ENCODE results near the gene ADAMTS2.

ADAMTS2 gene

DNA sequence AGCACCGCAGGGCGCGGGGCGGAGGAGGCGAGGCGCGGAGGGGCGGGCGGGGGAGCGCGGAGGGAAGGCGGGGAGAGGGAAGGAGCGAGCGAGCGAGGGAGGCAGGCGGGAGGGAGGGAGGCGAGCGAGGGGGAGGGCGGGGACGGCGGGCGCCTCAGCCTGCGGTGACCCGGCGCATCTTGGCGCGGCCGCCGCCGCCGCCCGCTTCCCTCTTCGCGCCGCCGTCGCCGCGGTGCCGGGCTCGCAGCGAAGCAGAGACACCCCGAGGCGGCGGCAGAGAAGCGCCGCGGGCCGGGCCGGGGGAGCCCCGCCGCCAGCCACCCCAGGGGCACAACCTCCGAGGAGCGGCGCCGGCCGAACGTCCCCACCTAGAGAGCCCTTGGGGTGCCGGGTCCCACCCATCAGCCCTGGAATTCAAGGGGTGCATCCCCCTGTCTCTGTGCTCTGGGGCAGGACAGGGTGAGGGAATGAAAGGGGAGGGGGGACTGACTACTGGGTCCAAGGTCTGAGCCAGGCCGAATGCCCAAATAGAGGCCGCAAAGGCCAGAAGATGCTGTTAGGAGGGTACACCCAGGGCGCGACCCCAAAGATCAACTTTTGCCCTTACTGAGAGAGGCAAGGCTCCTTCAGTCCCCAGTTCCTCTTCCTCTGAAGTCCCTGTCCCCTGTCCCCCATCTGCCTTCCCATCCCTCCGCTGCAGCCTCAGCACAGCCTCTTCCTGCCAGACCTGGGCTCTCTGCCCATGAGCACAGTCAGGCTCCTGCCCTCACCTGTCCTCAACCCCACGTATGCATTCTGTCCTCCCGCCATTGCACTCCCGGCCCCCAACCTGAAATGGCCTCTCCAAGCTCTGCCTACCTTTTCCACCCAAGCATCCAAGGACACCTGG, at the start of gene ADAMTS2:
TSS of gene ADAMTS2 (minus strand) at position 29 of the 889 bp plus-strand sequence. CDS start 133 bp downstream, outside the sequence.
- ATAC-seq: peak; percentile 3
- peak; percentile 18 for DNase-seq

DNA sequence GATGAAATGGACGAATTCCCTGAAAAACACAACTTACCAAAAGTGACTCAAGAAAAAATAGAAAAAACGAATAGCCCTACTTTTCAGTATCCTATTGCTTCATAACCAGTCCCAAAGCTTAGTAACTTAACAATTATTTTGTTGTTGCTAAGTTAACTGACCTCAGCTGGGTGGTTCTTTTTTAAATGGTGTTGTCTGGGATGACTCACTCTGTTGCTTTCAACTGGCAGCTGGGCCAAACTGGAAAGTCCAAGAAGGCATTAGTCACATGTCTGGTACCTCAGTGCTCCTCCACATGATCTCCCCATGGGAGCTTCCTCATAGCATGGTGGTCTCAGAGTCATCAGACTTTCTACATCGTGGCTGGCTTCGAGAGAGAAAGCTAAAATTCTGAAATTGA, 47.8 kb upstream of the ADAMTS2 start:
- DNase-seq (no peak), ATAC-seq (no peak)

DNA sequence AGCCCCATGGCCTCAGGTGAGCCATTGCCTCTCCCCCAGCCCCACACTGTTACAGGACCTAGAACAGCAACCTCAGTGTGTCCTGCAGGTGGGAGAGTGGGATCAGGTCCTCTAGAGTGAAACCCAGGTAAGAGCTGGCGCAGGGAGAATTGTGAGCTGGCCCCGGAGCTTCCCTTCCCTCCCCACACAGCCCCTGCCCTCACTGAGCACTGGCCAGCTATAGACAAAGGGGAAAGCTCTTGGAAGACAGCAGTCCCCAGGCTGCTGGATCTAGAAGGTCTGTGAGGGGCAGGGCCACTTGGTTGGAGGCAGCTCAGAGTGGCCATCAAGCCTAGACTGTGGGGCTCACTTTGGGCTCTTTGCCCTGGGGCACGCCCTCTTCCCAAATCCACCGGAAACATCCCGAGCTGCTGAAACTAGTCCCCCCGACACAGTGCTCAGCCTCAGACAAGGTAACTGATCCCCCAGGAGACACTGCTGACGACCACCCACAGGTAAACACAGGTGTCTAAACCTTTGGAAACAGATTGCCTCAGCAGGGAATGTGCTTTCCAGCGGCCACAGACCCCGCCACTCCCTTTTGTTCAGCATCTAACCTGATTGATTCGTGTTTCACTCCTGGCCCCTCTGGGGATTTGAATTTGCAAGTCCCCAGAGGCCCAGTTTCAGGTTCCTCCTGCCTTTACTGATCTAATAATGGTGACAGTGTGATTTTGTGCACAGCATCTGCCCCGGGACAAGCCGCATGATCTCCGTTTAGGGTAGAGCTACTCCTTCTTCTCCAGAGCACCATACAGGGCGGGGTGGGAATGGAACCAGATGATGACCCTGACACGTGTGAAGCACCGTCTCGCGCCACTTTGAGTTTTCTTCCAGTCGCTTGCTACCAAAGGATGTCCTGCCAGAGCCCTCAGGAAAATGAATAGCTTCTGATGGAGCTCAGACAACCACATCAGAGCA, 42.2 kb upstream of the ADAMTS2 start:
- no peak for ATAC-seq
- no peak for DNase-seq

DNA sequence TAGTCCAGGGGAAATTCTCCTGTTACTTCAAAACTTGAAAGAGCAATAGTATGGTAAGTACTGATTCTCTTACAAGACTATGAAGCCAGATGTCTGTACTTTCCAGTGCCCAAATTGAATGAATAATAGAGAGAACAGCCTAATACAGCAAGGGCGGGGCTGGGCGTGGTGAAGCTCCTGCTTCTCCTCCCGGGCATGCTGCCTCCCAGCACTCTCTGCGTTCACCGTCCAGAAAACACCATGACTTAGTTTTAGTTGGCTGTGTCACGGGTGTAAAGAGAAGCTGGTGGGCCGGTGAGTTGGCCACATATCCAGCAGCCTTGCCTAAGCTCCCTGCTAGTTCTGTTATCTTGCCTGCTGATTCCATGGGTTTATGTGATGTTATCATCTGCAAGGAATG, 40.7 kb upstream of the ADAMTS2 start:
- DNase-seq: no peak
- ATAC-seq: no peak

DNA sequence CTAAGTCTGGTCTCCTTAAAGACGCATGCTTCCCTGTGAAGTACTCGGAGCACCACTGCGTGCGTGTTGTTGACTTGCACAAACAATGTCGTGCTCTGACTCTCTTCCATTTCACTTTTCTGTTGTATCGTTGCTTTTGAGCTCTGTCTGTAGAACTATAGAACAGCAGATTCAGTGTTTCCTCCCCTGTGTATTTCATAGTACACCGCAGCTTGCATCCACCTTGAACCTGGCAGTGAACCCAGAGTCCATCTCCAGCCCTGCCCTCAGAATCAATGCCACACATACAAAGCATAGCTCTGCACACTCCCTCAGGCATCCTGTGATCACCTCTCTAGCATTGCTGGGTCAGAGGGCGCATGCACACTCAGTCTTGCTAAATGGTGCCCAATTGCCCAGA, 37.2 kb upstream of the ADAMTS2 start:
- DNase-seq: no peak

DNA sequence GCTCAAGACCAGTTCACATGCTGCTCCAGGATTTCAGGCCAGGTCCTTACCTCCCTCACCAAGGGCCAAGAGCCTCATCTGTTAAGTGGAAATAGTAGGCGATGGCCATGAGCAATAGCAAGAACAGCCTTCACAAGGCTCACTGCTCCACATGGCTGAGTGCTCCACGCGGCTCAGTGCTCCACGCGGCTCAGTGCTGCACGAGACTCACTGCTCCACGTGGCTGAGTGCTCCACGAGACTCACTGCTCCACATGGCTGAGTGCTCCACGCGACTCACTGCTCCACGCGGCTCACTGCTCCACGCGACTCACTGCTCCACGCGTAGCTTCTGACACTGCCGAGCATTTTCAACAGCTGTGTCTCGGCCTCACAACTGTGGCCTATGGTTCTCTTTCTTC, 36.4 kb upstream of the ADAMTS2 start:
- DNase-seq (no peak), ATAC-seq (peak; percentile 14)

More for the DNA sequence above, 37.2 kb upstream of the ADAMTS2 start:
- ATAC-seq: no peak

DNA sequence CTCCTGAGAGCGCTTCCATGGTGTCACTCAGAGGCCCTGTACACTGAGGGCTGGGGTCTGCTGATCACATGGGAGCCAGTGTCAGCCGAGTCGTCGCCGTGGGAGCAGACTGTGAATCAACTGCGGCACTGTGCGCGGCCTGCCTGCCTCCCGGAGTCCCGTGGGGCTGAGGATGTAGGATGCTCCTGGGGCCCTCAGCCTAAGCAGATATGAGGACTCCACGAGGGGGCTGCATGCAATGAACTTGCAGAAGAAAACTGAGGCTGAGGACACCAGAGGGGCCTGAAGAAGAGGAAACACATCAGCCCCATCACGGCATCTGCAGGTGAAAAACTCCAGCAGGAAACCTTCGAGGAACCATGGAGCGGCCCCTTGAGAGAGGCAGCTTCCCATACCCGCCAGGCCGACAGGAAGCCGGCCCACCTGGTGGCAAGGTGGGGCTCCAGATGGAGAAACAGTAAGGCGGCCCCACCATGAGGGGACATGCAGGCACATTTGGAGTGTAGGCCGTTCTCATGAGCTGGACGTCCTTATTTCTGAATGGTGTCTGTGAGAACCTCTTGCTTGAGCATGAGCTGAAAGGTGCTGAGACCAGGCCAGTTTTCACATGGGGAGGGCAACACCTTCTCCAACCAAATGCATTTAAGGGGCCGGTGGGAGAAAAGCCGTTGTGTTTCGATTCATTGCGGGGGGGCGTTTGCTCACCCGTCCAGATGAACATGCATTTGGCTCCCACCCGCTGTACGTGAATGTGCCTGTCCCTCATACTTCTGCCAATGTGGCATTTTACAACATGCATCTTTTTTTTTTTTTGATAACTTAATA, 35.2 kb upstream of the ADAMTS2 start:
- DNase-seq: no peak
- ATAC-seq: no peak

DNA sequence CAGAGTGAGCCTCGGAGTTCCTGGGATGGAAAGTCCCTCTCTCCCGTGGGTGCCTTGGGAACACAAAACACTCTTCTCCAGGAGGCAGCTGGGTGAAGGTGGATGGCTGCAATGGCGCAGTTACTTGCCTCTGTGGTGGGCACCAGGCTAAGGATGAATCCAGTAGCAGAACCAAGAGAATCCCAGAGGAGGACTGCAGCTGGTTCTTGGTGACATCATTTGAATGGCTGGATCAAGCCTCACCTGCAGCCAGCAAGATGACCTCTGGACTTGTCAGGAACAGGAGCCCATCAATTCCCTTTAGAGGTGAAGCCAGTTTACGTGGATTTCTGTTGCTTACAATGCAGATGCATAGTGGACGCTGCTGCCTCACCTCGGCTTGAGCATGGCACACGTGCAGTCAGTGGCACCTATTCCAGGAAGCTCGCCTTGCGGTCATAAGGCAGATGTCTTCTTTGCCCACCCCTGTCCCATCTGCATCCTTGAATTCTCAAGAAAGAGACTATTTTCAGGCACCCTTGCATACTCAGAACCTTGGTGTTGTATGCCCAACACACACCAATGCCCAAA, 34.1 kb upstream of the ADAMTS2 start:
- DNase-seq (no peak), ATAC-seq (no peak)

DNA sequence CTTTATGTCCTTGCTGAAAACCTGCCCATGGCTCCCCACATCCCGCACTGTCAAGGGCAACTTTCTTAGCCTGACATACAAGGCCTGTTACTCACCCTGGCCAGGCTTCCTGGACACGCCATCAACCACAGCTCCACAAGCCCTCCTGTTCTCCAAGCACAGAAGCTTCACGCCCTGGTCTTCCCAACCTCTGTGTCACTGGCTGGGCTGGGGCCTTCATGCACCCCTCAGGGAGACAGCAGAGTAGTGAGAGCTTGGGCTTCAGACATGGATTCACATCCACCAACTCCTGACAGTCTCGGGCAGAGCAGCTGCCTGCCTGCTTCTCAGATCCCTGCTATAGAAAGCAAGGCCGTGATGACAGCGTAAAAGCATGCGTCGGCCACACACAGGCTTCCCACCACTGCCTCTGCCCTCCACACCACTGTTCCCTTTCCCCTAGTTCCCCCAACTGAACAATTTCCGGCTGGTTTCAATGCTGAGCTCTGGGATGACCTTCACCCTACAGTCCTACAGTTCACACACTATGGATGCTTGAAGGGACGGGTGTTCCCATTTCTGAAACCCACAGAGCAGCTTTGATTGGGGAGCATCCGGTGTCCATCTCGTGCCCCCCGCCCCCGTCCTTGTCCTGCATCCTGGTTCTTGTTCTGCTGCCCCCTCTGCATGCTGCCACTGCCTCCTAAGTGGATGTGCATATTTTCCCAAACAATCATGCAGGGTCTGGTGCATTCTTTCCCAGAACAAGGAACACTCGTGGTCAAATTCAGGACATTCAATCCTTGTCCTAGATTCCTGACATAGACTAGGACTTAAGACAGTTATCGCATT, 33.4 kb upstream of the ADAMTS2 start:
- ATAC-seq: no peak
- no peak for DNase-seq

DNA sequence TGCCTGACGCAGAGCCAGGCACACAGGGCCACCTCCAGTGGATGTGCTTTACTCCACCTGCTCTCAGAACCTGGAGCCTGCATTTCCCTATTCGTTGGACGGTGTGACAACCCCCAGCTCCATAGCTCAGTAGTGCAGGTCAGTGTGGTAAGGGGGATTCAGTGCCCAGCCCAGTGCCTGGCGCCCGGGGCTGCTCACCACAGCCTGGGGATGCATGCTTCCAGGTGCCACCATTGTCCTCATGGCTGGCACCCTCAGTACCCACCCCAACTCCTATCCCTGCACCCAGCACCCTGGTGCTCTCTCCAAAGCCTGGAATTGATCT, 32.8 kb upstream of the ADAMTS2 start:
- DNase-seq (no peak), ATAC-seq (no peak)

DNA sequence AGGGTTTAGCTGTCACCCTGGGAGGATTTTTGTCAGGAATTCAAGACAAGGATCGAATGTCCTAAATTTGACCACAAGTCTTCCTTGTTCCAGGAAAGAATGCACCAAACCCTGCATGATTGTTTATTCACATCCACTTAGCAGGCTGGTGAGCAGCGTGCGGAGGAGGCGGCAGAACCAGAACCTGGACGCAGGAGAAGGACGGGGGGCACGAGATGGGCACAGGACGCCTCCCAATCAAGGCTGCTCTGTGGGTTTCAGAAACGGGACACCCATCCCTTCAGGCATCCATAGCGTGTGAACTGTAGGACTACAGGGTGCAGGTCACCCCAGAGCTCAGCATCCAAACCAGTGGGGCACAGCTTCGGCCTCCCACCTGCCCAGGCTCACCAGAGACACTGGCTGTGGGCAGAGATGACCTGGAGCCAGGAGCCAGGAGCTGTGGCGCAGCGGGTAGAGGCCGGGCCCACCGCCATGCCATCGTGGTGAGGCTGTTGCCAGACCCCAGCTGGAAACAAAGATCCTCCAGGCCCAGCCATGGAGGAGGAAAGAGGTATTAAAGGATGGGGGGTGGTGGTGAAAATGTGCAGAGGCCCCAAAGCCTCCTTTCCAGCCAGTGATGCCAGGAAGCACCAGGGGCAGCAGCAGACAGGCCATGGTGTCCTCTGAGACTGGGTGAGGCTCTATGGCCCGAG, 32.3 kb upstream of the ADAMTS2 start:
- ATAC-seq (no peak), DNase-seq (no peak)

DNA sequence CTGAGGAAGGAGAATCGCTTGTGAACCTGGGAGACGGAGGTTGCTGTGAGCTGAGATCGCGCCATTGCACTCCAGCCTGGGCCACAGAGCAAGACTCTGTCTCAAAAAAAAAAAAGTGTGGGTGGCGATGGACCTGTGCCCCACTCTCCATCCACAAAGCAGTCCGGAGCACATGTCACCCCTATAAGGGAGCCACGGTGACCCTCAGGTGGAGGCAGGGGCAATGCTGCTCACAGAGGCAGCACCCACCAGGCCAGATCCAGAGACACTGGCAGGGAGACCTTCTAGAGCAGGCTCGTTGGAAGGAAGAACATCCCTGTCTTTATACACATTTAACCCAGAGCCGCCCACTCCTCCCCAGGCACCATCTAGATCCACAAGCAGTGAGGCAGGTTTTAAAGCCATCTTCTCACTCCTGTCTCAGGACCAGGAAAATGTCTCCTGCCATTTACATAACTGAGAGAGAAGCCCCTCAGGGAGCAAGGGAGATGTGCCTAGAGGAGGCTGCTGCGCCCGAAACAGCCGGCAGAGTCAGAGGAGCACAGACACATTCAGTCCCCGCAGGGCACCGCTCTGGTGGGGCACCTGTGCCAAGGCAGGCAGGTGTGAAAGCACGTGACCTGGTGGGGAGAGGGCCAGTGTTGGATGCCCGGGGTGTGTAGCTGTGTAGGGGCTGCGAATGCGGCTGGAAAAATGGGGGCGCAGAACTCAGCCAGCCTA, 31.6 kb upstream of the ADAMTS2 start:
- no peak for ATAC-seq
- DNase-seq: no peak

DNA sequence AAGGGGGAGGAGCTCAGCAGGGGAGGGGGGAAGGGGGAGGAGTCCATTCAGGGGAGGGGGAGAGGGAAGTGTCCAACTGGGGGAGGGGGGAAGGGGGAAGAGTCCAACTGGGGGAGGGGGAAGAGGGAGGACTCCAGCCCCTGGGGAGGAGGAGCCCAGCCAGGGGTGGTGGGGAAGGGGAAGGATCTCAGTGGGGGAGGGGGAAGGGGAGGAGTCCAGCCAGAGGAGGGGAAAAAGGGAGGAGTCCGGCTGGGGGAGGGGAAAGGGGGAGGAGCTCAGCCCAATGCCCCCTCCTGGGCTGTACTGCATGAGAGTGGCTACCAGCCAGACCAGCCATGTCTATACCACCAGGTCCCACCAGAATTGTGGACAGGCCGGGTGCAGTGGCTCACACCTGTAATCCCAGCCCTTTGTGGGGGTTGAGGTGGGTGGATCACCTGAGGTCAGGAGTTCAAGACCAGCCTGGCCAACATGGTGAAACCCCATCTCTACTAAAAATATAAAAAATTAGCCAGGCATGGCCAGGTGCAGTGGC, 30.6 kb upstream of the ADAMTS2 start:
- ATAC-seq (no peak), DNase-seq (no peak)

DNA sequence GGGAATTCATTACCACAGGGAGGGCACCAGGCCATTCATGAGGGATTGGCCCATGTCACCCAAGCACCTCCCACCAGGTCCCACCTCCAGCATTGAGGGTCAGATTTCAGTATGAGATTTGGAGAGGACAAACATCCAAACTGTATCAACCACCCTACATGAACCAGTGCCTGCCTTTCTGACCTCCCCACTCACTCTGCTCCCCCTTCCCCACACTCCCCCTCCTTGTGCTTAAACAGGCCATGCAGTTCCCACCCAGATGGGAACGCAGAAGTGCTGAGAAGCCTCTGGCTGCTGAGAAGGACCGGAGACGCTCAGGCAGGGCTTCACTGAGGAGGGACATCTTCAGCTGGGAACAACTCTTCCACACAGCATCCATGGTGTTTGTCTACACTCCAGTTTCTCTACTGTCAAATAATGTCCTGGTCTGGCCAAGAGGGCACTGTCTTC, 30.0 kb upstream of the ADAMTS2 start:
- DNase-seq: no peak
- ATAC-seq: no peak

DNA sequence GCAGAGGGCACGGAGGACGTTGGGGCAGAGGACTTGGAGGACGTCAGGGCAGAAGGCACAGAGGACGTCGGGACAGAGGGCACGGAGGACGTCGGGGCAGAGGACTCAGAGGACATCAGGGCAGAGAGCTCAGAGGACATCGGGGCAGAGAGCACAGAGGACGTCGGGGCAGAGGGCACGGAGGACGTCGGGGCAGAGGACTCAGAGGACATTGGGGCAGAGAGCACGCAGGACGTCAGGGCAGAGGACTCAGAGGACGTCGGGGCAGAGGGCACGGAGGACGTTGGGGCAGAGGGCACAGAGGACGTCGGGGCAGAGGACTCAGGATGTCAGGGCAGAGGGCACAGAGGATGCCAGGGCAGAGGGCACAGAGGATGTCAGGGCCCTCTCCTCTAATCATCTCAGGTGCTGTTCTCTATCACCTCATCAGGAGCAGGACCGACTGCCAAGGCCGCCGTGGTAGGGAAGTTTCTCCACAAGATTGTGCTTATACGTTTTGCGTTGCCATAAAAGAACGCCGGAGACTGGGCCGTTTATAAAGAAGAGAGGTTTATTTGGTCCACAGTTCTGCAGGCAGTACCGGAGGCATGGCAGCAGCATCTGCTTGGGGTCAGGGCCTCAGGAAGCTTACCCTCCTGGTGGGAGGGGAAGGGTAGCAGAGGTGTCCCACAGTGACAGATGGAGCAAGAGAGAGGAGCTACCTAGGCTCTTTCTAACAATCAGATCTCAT, 29.4 kb upstream of the ADAMTS2 start:
- ATAC-seq: no peak
- no peak for DNase-seq

DNA sequence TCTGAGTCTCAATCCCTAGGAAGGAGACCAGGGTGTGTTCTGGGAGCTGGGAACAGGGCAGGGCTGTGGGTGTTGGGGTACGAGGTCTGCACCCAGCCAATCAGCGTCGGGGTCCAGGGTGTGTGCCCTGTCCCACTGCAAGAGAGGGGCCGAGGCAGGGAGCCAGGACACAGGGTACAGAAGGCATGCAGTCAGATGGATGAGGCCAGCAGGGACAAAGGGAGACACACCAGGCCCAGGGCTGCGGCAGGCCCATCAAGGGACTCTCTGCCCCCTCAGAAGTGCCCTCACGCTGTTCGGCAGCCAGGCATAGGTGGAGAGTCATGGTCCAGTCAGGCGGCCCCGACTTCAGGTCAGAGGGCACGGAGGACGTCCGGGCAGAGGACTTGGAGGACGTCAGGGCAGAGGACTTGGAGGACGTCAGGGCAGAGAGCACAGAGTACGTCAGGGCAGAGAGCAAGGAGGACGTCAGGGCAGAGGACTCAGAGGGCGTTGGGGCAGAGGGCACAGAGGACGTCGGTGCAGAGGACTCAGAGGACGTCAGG, 28.8 kb upstream of the ADAMTS2 start:
- ATAC-seq: no peak
- no peak for DNase-seq

DNA sequence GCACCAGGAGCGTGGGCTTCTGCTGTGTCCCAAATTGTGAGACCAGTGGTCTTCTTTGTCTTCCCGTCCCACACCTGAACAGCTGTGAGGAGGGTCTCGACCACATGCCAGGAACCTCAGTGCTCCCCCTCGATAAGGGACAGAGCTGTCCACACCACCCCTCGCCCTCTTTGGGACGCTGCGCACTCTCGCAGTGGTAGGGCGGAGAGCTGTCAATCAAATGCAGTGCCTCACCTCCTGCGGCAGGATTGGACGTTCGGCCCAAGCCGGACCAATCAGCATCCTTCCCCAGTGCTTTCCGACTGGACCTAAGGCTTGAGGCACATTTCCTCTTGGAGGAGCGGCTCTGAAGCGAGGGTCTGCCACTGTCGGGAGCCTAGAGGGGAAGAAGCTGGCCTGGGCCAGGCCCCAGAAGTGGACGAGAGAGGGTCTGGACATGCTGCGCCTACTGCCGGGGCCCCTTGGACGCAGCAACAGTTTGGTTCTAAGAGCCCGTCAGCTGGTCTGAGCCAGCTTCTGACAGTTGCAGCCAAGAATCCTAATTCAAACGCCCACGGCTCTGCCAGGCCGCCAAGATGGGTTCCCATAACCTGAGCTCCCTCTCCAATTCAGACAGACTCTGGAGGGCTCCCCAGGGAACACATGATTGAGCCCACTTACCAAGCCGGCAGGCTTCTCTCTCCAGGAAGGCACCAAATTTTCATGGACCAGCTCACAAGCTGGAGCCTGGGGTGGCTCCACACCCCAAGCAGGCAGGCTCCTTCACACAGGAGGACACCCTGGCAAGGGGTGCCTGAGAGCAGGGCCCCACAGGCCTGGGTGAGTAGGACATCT, 28.1 kb upstream of the ADAMTS2 start:
- DNase-seq: no peak
- no peak for ATAC-seq

Measured in stimulated activated naive CD8-positive, alpha-beta T cell treated with anti-CD3 and anti-CD28 coated beads, Interleukin-15, Interleukin-2, amounts not matched to agents 100 U/mL and 50 U/mL, for 24 hours (primary cell).